ENCODE results near the gene IL27RA. TPM values are rescaled to one million over a fixed set of nuclear protein-coding genes. Genes with fewer than 3 reads are reported as not detected.

Gene IL27RA
- total RNA-seq, 1 donor from 2014 or later = 6.5 TPM

DNA sequence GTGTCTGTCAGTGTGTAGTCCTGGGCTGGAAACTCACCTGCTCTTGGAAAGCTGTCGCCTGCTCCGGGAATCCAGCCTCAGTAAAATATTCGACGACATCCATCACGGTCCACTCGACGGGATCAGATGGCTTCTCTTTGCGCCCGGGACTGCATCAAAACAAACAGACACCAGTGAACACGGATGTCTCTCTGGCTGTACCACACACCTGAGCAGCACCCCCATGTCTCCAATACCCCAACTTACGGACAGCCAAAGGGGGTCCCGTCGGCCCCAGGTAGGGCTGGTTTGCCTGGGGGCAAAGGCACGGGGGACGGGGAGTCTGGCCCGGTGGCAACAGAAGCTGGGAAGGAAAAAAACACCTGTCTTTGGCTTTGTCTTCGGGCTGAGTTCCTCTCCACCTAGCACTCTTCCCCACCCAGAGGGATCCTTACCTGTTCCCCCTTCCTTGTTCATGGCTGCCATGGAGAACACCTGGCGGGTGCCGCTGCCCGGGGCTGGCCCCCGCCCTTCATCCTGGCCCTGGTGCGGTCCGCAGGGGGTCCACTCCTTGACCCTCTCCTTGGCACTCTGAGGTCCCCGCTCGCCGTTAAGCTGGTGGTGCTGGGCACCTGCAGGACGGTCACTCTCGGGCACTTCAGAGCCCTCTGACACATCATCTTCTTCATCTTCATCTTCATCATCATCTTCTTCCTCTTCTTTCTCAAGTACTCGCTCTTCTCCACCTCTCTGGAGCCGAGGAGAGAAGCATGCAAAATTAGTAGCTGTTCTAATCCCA lies 57.3 kb downstream of the IL27RA start:
- TF ChIP-seq, protein P1, sequence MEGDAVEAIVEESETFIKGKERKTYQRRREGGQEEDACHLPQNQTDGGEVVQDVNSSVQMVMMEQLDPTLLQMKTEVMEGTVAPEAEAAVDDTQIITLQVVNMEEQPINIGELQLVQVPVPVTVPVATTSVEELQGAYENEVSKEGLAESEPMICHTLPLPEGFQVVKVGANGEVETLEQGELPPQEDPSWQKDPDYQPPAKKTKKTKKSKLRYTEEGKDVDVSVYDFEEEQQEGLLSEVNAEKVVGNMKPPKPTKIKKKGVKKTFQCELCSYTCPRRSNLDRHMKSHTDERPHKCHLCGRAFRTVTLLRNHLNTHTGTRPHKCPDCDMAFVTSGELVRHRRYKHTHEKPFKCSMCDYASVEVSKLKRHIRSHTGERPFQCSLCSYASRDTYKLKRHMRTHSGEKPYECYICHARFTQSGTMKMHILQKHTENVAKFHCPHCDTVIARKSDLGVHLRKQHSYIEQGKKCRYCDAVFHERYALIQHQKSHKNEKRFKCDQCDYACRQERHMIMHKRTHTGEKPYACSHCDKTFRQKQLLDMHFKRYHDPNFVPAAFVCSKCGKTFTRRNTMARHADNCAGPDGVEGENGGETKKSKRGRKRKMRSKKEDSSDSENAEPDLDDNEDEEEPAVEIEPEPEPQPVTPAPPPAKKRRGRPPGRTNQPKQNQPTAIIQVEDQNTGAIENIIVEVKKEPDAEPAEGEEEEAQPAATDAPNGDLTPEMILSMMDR (IDR thresholded peaks at IDR 0.05; ENCODE audit: unreplicated experiment) = no peak
- peaks cover 20% of the 10 kb centered on the region for H3K36me3 Mint-ChIP-seq
- H3K27ac Mint-ChIP-seq = peak overlapping the region; percentile 86

DNA sequence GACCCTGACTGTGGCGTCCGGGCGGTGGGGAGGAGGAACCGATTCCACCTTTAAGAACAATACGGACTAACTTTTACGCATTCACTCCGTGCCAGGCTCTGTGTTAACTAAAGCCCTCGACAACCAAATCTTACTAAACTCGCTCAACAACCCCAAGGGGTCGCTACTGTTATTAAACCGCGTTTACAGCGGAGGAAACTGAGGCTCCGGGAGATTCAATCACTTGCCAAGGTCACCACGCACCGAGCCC lies 57.8 kb downstream of the IL27RA start:
- Mint-ChIP-seq H3K4me3 (peak overlapping the region; percentile 78), H3K9me3 (no peaks in the 10 kb centered on the region), H3K36me3 (peaks cover 20% of the 10 kb centered on the region), H3K27me3 (ENCODE audit: low read depth) (no peaks in the 10 kb centered on the region), H3K4me1 (peaks cover 14% of the 10 kb centered on the region), H3K27ac (peak overlapping the region; percentile 86)
- DNase-seq (ENCODE audit: low spot score in 2 of 2, unreplicated experiment in 2 of 2) = no peak
- TF ChIP-seq, protein P1 (IDR thresholded peaks at IDR 0.05; ENCODE audit: unreplicated experiment) = no peak

More for the DNA sequence above, 57.3 kb downstream of the IL27RA start:
- H3K4me1 Mint-ChIP-seq = peaks cover 14% of the 10 kb centered on the region
- peak overlapping the region; percentile 78 for H3K4me3 Mint-ChIP-seq
- H3K27me3 Mint-ChIP-seq (ENCODE audit: low read depth) = no peaks in the 10 kb centered on the region
- no peaks in the 10 kb centered on the region for H3K9me3 Mint-ChIP-seq
- no peak for DNase-seq (ENCODE audit: low spot score in 2 of 2, unreplicated experiment in 2 of 2)

DNA sequence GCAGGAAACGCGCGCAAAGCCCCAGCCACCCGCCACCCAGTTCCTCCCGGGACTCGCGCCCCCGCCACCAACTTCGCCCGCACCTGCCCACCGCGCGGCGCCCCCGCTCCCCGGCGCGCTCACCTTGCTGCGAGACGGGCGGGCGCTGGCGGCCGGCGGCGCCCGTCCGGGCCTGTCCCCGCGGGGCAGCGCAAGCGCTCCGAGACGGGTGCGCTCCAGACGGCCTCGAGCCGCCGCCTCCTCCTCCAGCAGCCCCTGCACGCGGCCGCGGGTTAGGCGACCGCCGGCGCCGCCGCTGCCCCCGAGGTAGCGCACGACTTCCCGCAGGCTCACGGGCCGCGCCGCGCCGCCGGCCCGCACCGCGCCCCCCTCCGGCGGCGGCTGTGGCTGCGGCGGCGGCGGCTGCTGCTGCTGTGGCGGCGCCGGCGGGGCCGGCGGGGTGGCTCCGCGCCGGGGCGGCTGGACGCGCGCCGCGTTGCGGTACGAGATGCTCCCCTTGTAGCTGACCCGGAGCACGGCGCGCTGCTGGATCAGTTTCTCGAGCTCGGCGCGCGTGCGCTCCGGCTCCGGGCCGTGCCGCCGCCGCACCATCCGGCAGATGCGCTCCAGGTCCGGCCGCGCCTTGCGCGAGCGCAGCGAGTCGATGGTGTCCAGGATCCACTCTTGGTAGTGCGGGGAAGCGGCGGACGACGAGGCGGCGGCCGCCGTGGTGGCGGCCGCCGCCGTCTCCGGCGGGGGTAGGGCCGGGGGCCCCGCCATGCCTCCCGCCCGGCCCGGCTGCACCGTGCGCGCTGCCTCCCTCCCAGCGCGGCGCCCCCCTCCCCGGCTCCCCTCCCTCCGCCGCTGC lies 58.3 kb downstream of the IL27RA start:
- Mint-ChIP-seq H3K27me3 (ENCODE audit: low read depth) (no peaks in the 10 kb centered on the region), H3K27ac (peak overlapping the region; percentile 86), H3K9me3 (peaks cover 4% of the 10 kb centered on the region), H3K36me3 (peaks cover 24% of the 10 kb centered on the region), H3K4me1 (peaks cover 14% of the 10 kb centered on the region), H3K4me3 (peak overlapping the region; percentile 78)
- peak; percentile 63 to 69 for DNase-seq (ENCODE audit: low spot score in 2 of 2, unreplicated experiment in 2 of 2)
- TF ChIP-seq, protein P1 (IDR thresholded peaks at IDR 0.05; ENCODE audit: unreplicated experiment) = peak; percentile 24

GRCh38 chr19:14090509-14091080 lies 59.0 kb downstream of the IL27RA start, which contains the start of gene SAMD1:
Gene SAMD1 (minus strand): TSS chr19:14090751.
- DNase-seq (ENCODE audit: low spot score in 2 of 2, unreplicated experiment in 2 of 2) = peak; percentile 78 to 86
- H3K36me3 Mint-ChIP-seq = peaks cover 22% of the 10 kb centered on the region
- H3K27ac Mint-ChIP-seq = peak within 1 kb of the TSS; percentile 99
- H3K27me3 Mint-ChIP-seq (ENCODE audit: low read depth) = no peaks in the 10 kb centered on the region
- H3K4me3 Mint-ChIP-seq = peak within 1 kb of the TSS; percentile 97
- H3K4me1 Mint-ChIP-seq = peaks cover 14% of the 10 kb centered on the region
- H3K9me3 Mint-ChIP-seq = peaks cover 4% of the 10 kb centered on the region
- TF ChIP-seq, protein P1 (IDR thresholded peaks at IDR 0.05; ENCODE audit: unreplicated experiment) = no peak

DNA sequence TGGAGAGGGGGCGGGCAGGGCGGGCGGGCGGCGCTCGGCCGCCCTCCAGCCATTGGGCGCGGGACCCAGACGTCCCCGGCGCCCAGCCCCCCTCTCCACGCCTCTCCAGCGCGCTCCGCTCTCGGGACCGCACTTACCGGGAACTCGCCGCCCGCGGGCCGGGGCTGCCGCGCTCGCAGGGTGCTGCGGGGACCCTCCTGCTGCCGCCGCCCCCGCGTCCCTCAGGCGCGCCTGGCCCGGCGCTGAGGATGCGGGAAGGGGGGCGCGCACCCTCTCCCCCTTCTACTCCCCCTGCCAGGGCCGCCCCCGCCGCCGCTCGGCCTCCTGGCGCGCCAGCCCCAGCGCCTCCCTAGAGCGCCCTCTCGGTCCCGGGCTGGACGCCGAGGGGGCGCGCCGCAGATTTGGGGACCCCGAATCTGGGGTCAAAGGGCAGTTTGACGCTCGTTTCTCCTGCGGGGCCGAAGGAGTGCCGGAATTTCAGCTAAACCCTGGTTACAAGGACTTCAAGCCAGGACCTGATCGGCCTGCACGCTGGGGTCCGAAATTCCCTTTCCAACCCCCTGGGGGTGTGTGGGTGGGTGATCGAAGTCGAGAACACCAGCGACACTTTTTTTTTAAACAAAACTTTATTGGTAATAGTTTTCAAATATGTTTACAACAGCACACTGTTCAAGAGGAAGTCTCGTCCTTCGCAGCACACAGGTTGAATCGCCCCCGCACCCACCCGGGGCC lies 59.7 kb downstream of the IL27RA start:
- TF ChIP-seq, protein P1 (IDR thresholded peaks at IDR 0.05; ENCODE audit: unreplicated experiment) = no peak
- peaks cover 4% of the 10 kb centered on the region for H3K9me3 Mint-ChIP-seq
- no peaks in the 10 kb centered on the region for H3K27me3 Mint-ChIP-seq (ENCODE audit: low read depth)
- DNase-seq (ENCODE audit: low spot score in 2 of 2, unreplicated experiment in 2 of 2) = peak; percentile 70 to 77
- H3K36me3 Mint-ChIP-seq = peaks cover 22% of the 10 kb centered on the region
- H3K4me3 Mint-ChIP-seq = peak overlapping the region; percentile 97
- peak overlapping the region; percentile 99 for H3K27ac Mint-ChIP-seq
- H3K4me1 Mint-ChIP-seq = peaks cover 14% of the 10 kb centered on the region

Measured in mesothelial cell of epicardium (in vitro differentiated cells).